Large intestine (tissue), 3 donors: ENCODE results near the gene SCN4A. TPM values are rescaled to one million over a fixed set of nuclear protein-coding genes. Genes with fewer than 3 reads are reported as not detected.
"Not testable (repeated sequence)": the region's sequence is repeated elsewhere in the genome, so short reads cannot be mapped to it uniquely, and the experiment has no call there.

Source experiments
- DNase-seq, 2 donors: peaks; one replicate each; pipeline versions ENCODE4 v3.0.0 to v3.0.0-alpha.2; 2013
- H3K27ac ChIP-seq: one replicate; pipeline ENCODE4 v1.5.1; 2013; ENCODE audit warnings: low read length
- H3K27me3 ChIP-seq: 2 replicates; pipeline ENCODE4 v1.6.1; 2013; ENCODE audit warnings: low read length; ENCODE audit not compliant: control insufficient read depth, insufficient read depth
- H3K36me3 ChIP-seq: 2 replicates; pipeline ENCODE4 v1.6.1; 2013; ENCODE audit warnings: low read length; ENCODE audit not compliant: control insufficient read depth, insufficient read depth
- H3K4me1 ChIP-seq: one replicate; pipeline ENCODE4 v1.6.1; 2013; ENCODE audit warnings: low read length; ENCODE audit not compliant: control insufficient read depth, insufficient read depth
- H3K4me3 ChIP-seq: one replicate; pipeline ENCODE4 v1.5.1; 2013; ENCODE audit warnings: low read length
- H3K9me3 ChIP-seq: one replicate; pipeline ENCODE4 v1.6.1; 2013; ENCODE audit warnings: mild to moderate bottlenecking, low read depth, low read length, moderate library complexity; ENCODE audit not compliant: control insufficient read depth
- WGBS: methylation state at CpG from one replicate; pipeline ENCODE4 v1.1.5; 2013; ENCODE audit warnings: low lambda C conversion rate; ENCODE audit not compliant: insufficient coverage; 5-methylcytosine and 5-hydroxymethylcytosine counted together
- polyA plus RNA-seq: library from polyadenylated mRNA; unstranded; fragments of 120-200 nt; gene quantifications from one replicate; pipeline ENCODE4 v1.2.1, GENCODE V29; 2013

SCN4A gene
- polyA plus RNA-seq, 1 donor = 0.22 TPM

DNA sequence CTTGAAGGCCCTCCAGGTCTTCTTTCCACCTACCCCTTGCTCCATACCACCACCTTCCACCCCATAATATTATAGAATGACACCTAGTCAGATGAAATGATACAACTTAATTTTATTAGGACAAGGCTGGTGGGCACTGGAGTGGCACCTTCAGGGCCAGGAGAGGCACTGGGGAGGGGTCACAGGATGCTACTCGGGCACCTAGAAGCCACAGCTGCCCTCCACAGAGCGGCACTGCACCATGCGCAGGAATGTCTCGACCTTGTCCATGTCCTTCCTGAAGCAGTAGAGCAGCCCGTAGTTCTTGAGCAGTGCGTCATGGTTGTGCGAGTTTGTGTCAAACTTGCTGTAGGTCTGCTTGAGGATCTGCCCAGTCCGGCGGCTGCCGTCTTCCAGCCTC, 77.9 kb downstream of the SCN4A start:
- H3K27me3 ChIP-seq = not testable (repeated sequence)
- WGBS = no CpG with 5 or more reads among the region's 10 CpGs

DNA sequence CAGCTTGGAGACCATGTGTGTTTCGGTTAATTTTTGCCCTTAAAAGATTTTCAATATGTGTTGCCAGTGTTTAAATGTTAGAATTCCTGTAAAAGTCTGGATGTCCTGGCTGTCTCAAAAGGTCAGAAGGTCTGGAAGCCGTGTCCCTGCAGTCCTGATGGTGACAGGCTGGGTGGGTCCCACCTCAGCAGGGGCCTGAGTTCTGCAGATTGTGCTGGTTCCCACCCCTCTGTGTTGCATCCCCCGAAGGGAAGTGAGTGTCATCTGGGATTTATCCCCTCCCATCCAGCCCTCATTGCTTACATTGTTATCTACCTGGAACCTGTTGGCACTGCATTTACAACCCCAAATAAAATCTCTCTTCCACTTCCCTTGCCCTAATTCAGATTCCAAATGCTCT, 78.7 kb downstream of the SCN4A start:
- not testable (repeated sequence) for H3K36me3 ChIP-seq, H3K27ac ChIP-seq, DNase-seq, H3K4me3 ChIP-seq, H3K4me1 ChIP-seq, H3K27me3 ChIP-seq, H3K9me3 ChIP-seq
- no CpG with 5 or more reads among the region's 3 CpGs for WGBS

More for the DNA sequence above, 77.9 kb downstream of the SCN4A start:
- not testable (repeated sequence) for H3K9me3 ChIP-seq, H3K4me1 ChIP-seq, H3K27ac ChIP-seq, H3K4me3 ChIP-seq, H3K36me3 ChIP-seq, DNase-seq

DNA sequence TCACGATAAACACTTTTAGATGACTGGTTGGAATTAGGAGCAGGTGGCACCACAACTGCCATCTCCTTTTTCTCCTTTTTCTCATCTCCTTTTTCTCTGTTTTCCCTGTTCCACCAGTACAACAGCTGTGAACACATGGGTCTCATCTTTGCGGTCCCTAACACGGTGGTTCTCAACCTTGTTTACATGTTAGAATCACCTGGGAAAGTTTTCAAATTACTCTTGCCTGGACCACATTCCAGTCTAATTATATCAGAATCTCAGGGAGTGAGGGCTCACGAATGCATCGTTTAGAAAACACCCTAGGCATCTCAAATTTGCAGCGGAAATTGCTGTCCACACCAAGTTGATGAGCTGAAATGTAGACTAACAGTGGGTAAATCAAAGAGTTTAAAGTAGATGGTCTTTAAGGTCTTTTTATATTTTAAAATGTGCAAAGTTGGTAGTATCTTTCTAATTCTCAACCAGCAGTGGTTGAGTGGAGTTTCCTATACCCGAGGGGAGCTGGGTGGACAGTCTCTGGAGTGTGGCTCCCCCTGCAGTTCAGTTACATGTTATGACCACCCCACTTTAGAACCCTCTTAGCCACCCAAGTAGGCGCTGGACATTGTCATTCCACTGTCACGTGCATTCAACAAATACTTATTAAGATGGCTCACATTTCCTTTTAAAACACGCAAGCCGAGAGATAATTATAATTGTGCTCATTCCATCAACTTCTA, 80.2 kb downstream of the SCN4A start:
- not testable (repeated sequence) for H3K27me3 ChIP-seq, H3K36me3 ChIP-seq, DNase-seq, H3K4me3 ChIP-seq, H3K9me3 ChIP-seq, H3K4me1 ChIP-seq, H3K27ac ChIP-seq
- no CpG with 5 or more reads among the region's 11 CpGs for WGBS

DNA sequence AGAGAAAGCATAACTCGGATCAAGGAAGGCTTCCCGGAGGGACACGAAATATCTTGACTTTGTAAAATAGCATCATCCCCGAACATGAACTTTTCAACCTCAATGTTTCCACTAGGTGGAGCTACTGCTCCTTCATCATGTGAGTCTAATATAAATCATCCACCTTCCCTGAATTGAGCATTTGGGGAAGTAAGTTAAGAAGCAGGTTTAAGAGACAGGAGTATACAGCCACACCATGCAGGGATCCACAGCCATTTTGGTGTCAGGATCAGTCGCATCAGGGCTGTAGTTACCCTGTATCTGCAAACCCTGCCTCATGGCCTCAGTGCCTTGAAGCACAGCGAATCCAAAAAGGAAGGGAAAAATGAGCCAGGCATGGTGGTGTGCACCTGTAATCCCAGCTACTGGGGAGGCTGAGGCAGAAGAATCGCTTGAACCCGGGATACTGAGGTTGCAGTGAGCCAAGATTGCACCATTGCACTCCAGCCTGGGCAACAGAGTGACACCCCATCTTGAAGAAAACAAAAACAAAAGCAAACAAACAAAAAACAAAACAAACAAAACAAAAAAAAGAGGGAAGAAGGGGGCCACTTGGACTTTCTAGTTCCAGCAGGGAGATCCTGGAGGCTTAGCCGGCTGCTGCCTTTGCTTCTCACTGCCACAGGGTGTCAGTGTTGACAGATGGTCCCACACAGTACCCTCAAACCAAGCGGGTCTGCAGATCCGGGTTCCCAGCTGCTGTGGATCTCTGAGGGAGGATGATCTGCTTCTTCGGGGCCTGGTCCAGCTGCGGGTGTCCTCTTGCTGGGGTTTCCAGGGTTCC, 83.5 kb downstream of the SCN4A start:
- H3K27me3 ChIP-seq, H3K9me3 ChIP-seq, H3K4me3 ChIP-seq, H3K27ac ChIP-seq, H3K4me1 ChIP-seq, H3K36me3 ChIP-seq, DNase-seq: not testable (repeated sequence)
- no CpG with 5 or more reads among the region's 13 CpGs for WGBS

Other genes with a start within 250 kb of the SCN4A start
- 43.3 TPM for gene STRADA, start 231.1 kb downstream of the SCN4A start, polyA plus RNA-seq
- 104 TPM for gene CCDC47, start 199.3 kb downstream of the SCN4A start, polyA plus RNA-seq
- gene DDX42, start 198.7 kb downstream of the SCN4A start, polyA plus RNA-seq = 136 TPM
- gene PSMC5, start 145.5 kb downstream of the SCN4A start, polyA plus RNA-seq = 106 TPM
- gene FTSJ3, start 145.3 kb downstream of the SCN4A start, polyA plus RNA-seq = 49.6 TPM
- 63.6 TPM for gene SMARCD2, start 130.2 kb downstream of the SCN4A start, polyA plus RNA-seq
- gene CSH2, start 99.2 kb downstream of the SCN4A start, polyA plus RNA-seq = 0.06 TPM
- not detected for gene GH2, start 91.0 kb downstream of the SCN4A start, polyA plus RNA-seq
- 0.30 TPM for gene CSH1, start 76.3 kb downstream of the SCN4A start, polyA plus RNA-seq
- gene CSHL1, start 61.7 kb downstream of the SCN4A start, polyA plus RNA-seq = not detected
- not detected for gene GH1, start 54.1 kb downstream of the SCN4A start, polyA plus RNA-seq
- gene CD79B, start 40.6 kb downstream of the SCN4A start, polyA plus RNA-seq = 1.2 TPM
- gene PRR29, start 25.4 kb upstream of the SCN4A start, polyA plus RNA-seq = 1.2 TPM
- gene ICAM2, start 47.7 kb upstream of the SCN4A start, polyA plus RNA-seq = 15.1 TPM
- 10.3 TPM for gene ERN1, start 157.2 kb upstream of the SCN4A start, polyA plus RNA-seq